MCF 10A (cell line): Measurements from ENCODE around the gene PTPRG. TPM values are rescaled to one million over a fixed set of nuclear protein-coding genes. Genes with fewer than 3 reads are reported as not detected.
A peak's percentile ranks its signal among the peaks of the same experiment; 100 is the strongest.

ENCODE experiments used
- BruUV-seq: library from RNA; stranded (reverse); fragments of 400-500 nt; replicated peaks from 2 replicates; lab custom pipeline; 2021; lab: Mats Ljungman, UMichigan
- CTCF ChIA-PET: fragments of 300-600 bp; sonication (Branson Sonifier 250); formaldehyde crosslinking; extraction: SDS; loops from one replicate; lab custom pipeline; 2021; ENCODE audit warnings: antibody characterized with exemption, inconsistent platforms; lab: Yijun Ruan, JAX
- POLR2A ChIA-PET: fragments of 300-600, 350-650 bp; sonication (Branson Sonifier 250); formaldehyde crosslinking; extraction: SDS; loops from one replicate; lab custom pipeline; 2020; ENCODE audit warnings: antibody characterized with exemption, inconsistent platforms; lab: Yijun Ruan, JAX
- DNase-seq: peaks from one replicate; pipeline ENCODE4 v3.0.0-alpha.2; 2018; ENCODE audit not compliant: unreplicated experiment
- H3K27ac Mint-ChIP-seq: one replicate; pipeline ENCODE4 v1.8.0; 2022; ENCODE audit warnings: mild to moderate bottlenecking, low read depth, mixed read lengths; ENCODE audit not compliant: unreplicated experiment
- H3K27me3 Mint-ChIP-seq: one replicate; pipeline ENCODE4 v1.8.0; 2022; ENCODE audit warnings: mixed read lengths; ENCODE audit not compliant: insufficient read depth, unreplicated experiment
- H3K36me3 Mint-ChIP-seq: one replicate; pipeline ENCODE4 v1.8.0; 2022; ENCODE audit warnings: mild to moderate bottlenecking, moderate library complexity, mixed read lengths; ENCODE audit not compliant: insufficient read depth, unreplicated experiment
- H3K4me1 Mint-ChIP-seq: one replicate; pipeline ENCODE4 v1.8.0; 2022; ENCODE audit warnings: mixed read lengths; ENCODE audit not compliant: insufficient read depth, unreplicated experiment
- H3K4me3 Mint-ChIP-seq: one replicate; pipeline ENCODE4 v1.8.0; 2022; ENCODE audit warnings: mild to moderate bottlenecking, moderate library complexity, mixed read lengths; ENCODE audit not compliant: unreplicated experiment
- H3K9me3 Mint-ChIP-seq: one replicate; pipeline ENCODE4 v1.8.0; 2022; ENCODE audit warnings: mixed read lengths; ENCODE audit not compliant: unreplicated experiment
- CTCF ChIP-seq: fragments of 200-600 bp; IDR thresholded peaks from one replicate; pipeline ENCODE4 v1.8.0; 2022; ENCODE audit warnings: antibody characterized with exemption, mild to moderate bottlenecking; ENCODE audit not compliant: unreplicated experiment
- intact Hi-C: fragments of 100-400 bp; cut with micrococcal nuclease; formaldehyde crosslinking; loops from 2 replicates; pipeline ENCODE4 v1.14.1; 2022
- total RNA-seq: library from RNA; stranded (reverse); gene quantifications from 2 replicates; pipeline ENCODE4 v1.2.3, GENCODE V29; 2022

The PTPRG gene
- total RNA-seq, 1 experiment from 2014 or later: 54.5 TPM

GRCh38 chr3:62210011-62210410 lies 648.6 kb downstream of the PTPRG start:
- H3K4me3 Mint-ChIP-seq: no peak overlapping the region
- no peak for TF ChIP-seq CTCF
- no TSS peak for BruUV-seq
- H3K4me1 Mint-ChIP-seq: no peaks in the 10 kb centered on the region
- no peaks in the 10 kb centered on the region for H3K27me3 Mint-ChIP-seq
- no peak overlapping the region for H3K27ac Mint-ChIP-seq
- no peak for DNase-seq
- ChIA-PET CTCF (no interaction called here), POLR2A (no interaction called here)
- H3K36me3 Mint-ChIP-seq: peaks cover 47% of the 10 kb centered on the region
- intact Hi-C loops: no loop called here
- no peaks in the 10 kb centered on the region for H3K9me3 Mint-ChIP-seq

GRCh38 chr3:62211675-62212429 lies 650.5 kb downstream of the PTPRG start:
- H3K36me3 Mint-ChIP-seq: peaks cover 35% of the 10 kb centered on the region
- peak overlapping the region; percentile 32 for H3K27ac Mint-ChIP-seq
- H3K4me1 Mint-ChIP-seq: no peaks in the 10 kb centered on the region
- ChIA-PET CTCF (interaction anchor here (0.6 to 2.1 kb wide), 7 partner anchors 8 to 93 kb away, joined by 3 to 18 read pairs (median 3); no protein-coding TSS in a partner anchor), POLR2A (no interaction called here)
- H3K4me3 Mint-ChIP-seq: no peak overlapping the region
- H3K9me3 Mint-ChIP-seq: no peaks in the 10 kb centered on the region
- no TSS peak for BruUV-seq
- no peak for TF ChIP-seq CTCF
- no peaks in the 10 kb centered on the region for H3K27me3 Mint-ChIP-seq
- intact Hi-C loops: no loop called here
- no peak for DNase-seq

GRCh38 chr3:62214850-62215249 lies 653.5 kb downstream of the PTPRG start:
- ChIA-PET POLR2A (interaction anchor here (1.5 kb wide), 1 partner anchor 10 kb away, joined by 3 read pairs; no protein-coding TSS in a partner anchor), CTCF (interaction anchor here (1.3 kb wide), 1 partner anchor 25 kb away, joined by 4 read pairs; no protein-coding TSS in a partner anchor)
- intact Hi-C loops: no loop called here
- H3K36me3 Mint-ChIP-seq: peaks cover 24% of the 10 kb centered on the region
- H3K27me3 Mint-ChIP-seq: no peaks in the 10 kb centered on the region
- H3K27ac Mint-ChIP-seq: no peak overlapping the region
- BruUV-seq: no TSS peak
- H3K4me3 Mint-ChIP-seq: no peak overlapping the region
- no peaks in the 10 kb centered on the region for H3K9me3 Mint-ChIP-seq
- peak; percentile 0 for DNase-seq
- TF ChIP-seq CTCF: no peak
- no peaks in the 10 kb centered on the region for H3K4me1 Mint-ChIP-seq

GRCh38 chr3:62220616-62221015 lies 659.2 kb downstream of the PTPRG start:
- DNase-seq: no peak
- no TSS peak for BruUV-seq
- Mint-ChIP-seq H3K9me3 (no peaks in the 10 kb centered on the region), H3K27me3 (no peaks in the 10 kb centered on the region), H3K27ac (no peak overlapping the region), H3K4me3 (no peak overlapping the region), H3K4me1 (no peaks in the 10 kb centered on the region), H3K36me3 (peaks cover 27% of the 10 kb centered on the region)
- no peak for TF ChIP-seq CTCF
- ChIA-PET CTCF (interaction anchor here (0.6 to 1.1 kb wide), 2 partner anchors 19 to 38 kb away, joined by 3 read pairs; no protein-coding TSS in a partner anchor), POLR2A (interaction anchor here (0.6 kb wide), 1 partner anchor 37 kb away, joined by 3 read pairs; no protein-coding TSS in a partner anchor)
- intact Hi-C loops: no loop called here
